ENCODE data around the gene CHRNB1. TPM values are rescaled to one million over a fixed set of nuclear protein-coding genes. Genes with fewer than 3 reads are reported as not detected.

Gene CHRNB1
- total RNA-seq, 1 experiment from 2014 or later: 12.7 TPM

GRCh38 chr17:7503521-7503920 lies 58.7 kb downstream of the CHRNB1 start:
- Histone ChIP-seq H2AFZ (ENCODE audit: low read length) (no peak overlapping the region), H4K20me1 (ENCODE audit: control insufficient read depth, insufficient read depth, insufficient read length) (no peaks in the 10 kb centered on the region), H3K23ac (ENCODE audit: insufficient read length, low read depth, low read length) (no peak overlapping the region), H3K79me1 (ENCODE audit: insufficient read depth, low read depth, low read length, poor library complexity, severe bottlenecking) (no peaks in the 10 kb centered on the region), H3K14ac (ENCODE audit: insufficient read depth, low read length) (no peak overlapping the region), H3K4me1 (ENCODE audit: insufficient read depth, low read length) (no peaks in the 10 kb centered on the region), H2AK5ac (ENCODE audit: insufficient read length, low read length) (no peak overlapping the region), H3K23me2 (ENCODE audit: insufficient read length, low read depth, low read length, poor library complexity, severe bottlenecking) (no peaks in the 10 kb centered on the region), H2BK12ac (ENCODE audit: insufficient read length, low read depth, low read length) (no peak overlapping the region), H3K27ac (ENCODE audit: insufficient read length, low read depth, low read length) (no peak overlapping the region), H2BK15ac (ENCODE audit: low read depth, low read length) (no peak overlapping the region), H3K9me3 (ENCODE audit: control insufficient read depth, low read depth, low read length) (no peaks in the 10 kb centered on the region), H3K27me3 (ENCODE audit: insufficient read depth, low read length) (no peaks in the 10 kb centered on the region), H4K5ac (ENCODE audit: insufficient read length, low read depth, low read length) (no peak overlapping the region), H3T11ph (ENCODE audit: low read length) (no peak overlapping the region), H3K9ac (ENCODE audit: extremely low read depth, insufficient read length, low read length) (no peak overlapping the region), H3K18ac (ENCODE audit: insufficient read length, low read depth, low read length) (no peak overlapping the region), H2BK20ac (ENCODE audit: low read depth, low read length, poor library complexity, severe bottlenecking) (no peak overlapping the region), H2BK5ac (ENCODE audit: insufficient read length, low read length) (no peak overlapping the region), H4K91ac (ENCODE audit: insufficient read length, low read depth, low read length) (no peak overlapping the region), H3K4ac (ENCODE audit: low read depth, low read length) (no peak overlapping the region), H3K79me2 (ENCODE audit: insufficient read depth, low read length) (no peaks in the 10 kb centered on the region), H3K56ac (ENCODE audit: insufficient read length, low read depth, low read length) (no peak overlapping the region), H2BK120ac (ENCODE audit: low read depth, low read length, poor library complexity, severe bottlenecking) (no peak overlapping the region), H4K8ac (replicated peaks; ENCODE audit: insufficient read length, low read depth, low read length) (no peak overlapping the region), H3K4me2 (ENCODE audit: insufficient read depth, insufficient read length, low read length) (no peak overlapping the region)
- no peak for TF ChIP-seq CTCF (conservative IDR thresholded peaks at IDR 0.05)
- Mint-ChIP-seq H3K4me3 (0 out of 5 replicates have a peak overlapping the region, but pooled peaks of 1 of the 2 experiments have one; percentile 23), H3K27ac (0 out of 7 replicates have a peak overlapping the region, but pooled peaks of 1 of the 3 experiments have one; percentile 44), H3K4me1 (no peaks in the 10 kb centered on the region), H3K9me3 (no peaks in the 10 kb centered on the region), H3K27me3 (ENCODE audit: low read depth) (no peaks in the 10 kb centered on the region), H3K36me3 (ENCODE audit: insufficient read depth in 1 of 3, low read depth in 3 of 3) (peaks cover 65 to 93% (median 90%) of the 10 kb centered on the region in 3 experiments)
- DNase-seq: no peak
- no CpG with 5 or more reads among the region's 8 CpGs for WGBS (ENCODE audit: extremely low coverage, insufficient read length, low lambda C conversion rate)

Other genes with a start within 250 kb of the CHRNB1 start
- 38.2 and 38.3 TPM in 2 replicates for gene DLG4, start 225.2 kb upstream of the CHRNB1 start, total RNA-seq (2021)
- 272 and 283 TPM in 2 replicates for gene ACADVL, start 225.1 kb upstream of the CHRNB1 start, total RNA-seq (2021)
- 82.9 and 84.1 TPM in 2 replicates for gene DVL2, start 210.5 kb upstream of the CHRNB1 start, total RNA-seq (2021)
- gene PHF23, start 205.6 kb upstream of the CHRNB1 start, total RNA-seq (2021): 105 and 110 TPM in 2 replicates
- 261 and 266 TPM in 2 replicates for gene GABARAP, start 202.6 kb upstream of the CHRNB1 start, total RNA-seq (2021)
- 134 and 141 TPM in 2 replicates for gene CTDNEP1, start 193.3 kb upstream of the CHRNB1 start, total RNA-seq (2021)
- gene ELP5, start 192.8 kb upstream of the CHRNB1 start, total RNA-seq (2021): 46.5 and 49.6 TPM in 2 replicates
- gene CLDN7, start 182.6 kb upstream of the CHRNB1 start, total RNA-seq (2021): 174 and 177 TPM in 2 replicates
- gene SLC2A4, start 163.3 kb upstream of the CHRNB1 start, total RNA-seq (2021): 4.4 and 4.7 TPM in 2 replicates
- 24.0 and 26.0 TPM in 2 replicates for gene YBX2, start 150.4 kb upstream of the CHRNB1 start, total RNA-seq (2021)
- gene EIF5A, start 137.4 kb upstream of the CHRNB1 start, total RNA-seq (2021): 978 and 1,015 TPM in 2 replicates
- gene GPS2, start 129.7 kb upstream of the CHRNB1 start, total RNA-seq (2021): 62.6 and 62.7 TPM in 2 replicates
- gene NEURL4, start 115.7 kb upstream of the CHRNB1 start, total RNA-seq (2021): 54.8 and 55.4 TPM in 2 replicates
- 15.5 and 18.2 TPM in 2 replicates for gene ACAP1, start 108.5 kb upstream of the CHRNB1 start, total RNA-seq (2021)
- gene KCTD11, start 92.9 kb upstream of the CHRNB1 start, total RNA-seq (2021): 5.3 and 5.6 TPM in 2 replicates
- gene TMEM95, start 89.9 kb upstream of the CHRNB1 start, total RNA-seq (2021): not detected in 2 replicates
- gene TNK1, start 64.0 kb upstream of the CHRNB1 start, total RNA-seq (2021): 10.1 and 11.2 TPM in 2 replicates
- gene PLSCR3, start 50.5 kb upstream of the CHRNB1 start, total RNA-seq (2021): 31.5 and 32.1 TPM in 2 replicates
- 151 and 153 TPM in 2 replicates for gene TMEM256, start 41.0 kb upstream of the CHRNB1 start, total RNA-seq (2021)
- gene NLGN2, start 37.2 kb upstream of the CHRNB1 start, total RNA-seq (2021): 70.2 and 70.5 TPM in 2 replicates
- gene SPEM1, start 24.7 kb upstream of the CHRNB1 start, total RNA-seq (2021): 0.33 and 0.46 TPM in 2 replicates
- not detected in 2 replicates for gene SPEM2, start 19.4 kb upstream of the CHRNB1 start, total RNA-seq (2021)
- gene SPEM3, start 16.2 kb upstream of the CHRNB1 start, total RNA-seq (2021): not detected in 2 replicates
- gene TMEM102, start 9.6 kb upstream of the CHRNB1 start, total RNA-seq (2021): 8.3 and 8.6 TPM in 2 replicates
- 14.1 and 15.2 TPM in 2 replicates for gene FGF11, start 5.5 kb upstream of the CHRNB1 start, total RNA-seq (2021)
- gene ZBTB4, start 34.6 kb downstream of the CHRNB1 start, total RNA-seq (2021): 14.4 and 14.9 TPM in 2 replicates
- gene SLC35G6, start 36.4 kb downstream of the CHRNB1 start, total RNA-seq (2021): not detected in 2 replicates
- 153 and 154 TPM in 2 replicates for gene POLR2A, start 39.3 kb downstream of the CHRNB1 start, total RNA-seq (2021)
- gene TNFSF12, start 104.0 kb downstream of the CHRNB1 start, total RNA-seq (2021): 5.8 and 7.1 TPM in 2 replicates
- gene TNFSF13, start 113.7 kb downstream of the CHRNB1 start, total RNA-seq (2021): 0.94 and 1.4 TPM in 2 replicates
- 80.6 and 83.1 TPM in 2 replicates for gene SENP3, start 116.9 kb downstream of the CHRNB1 start, total RNA-seq (2021)
- 0.37 and 0.42 TPM in 2 replicates for gene CD68, start 134.6 kb downstream of the CHRNB1 start, total RNA-seq (2021)
- gene MPDU1, start 138.8 kb downstream of the CHRNB1 start, total RNA-seq (2021): 73.1 and 76.1 TPM in 2 replicates
- gene SOX15, start 145.0 kb downstream of the CHRNB1 start, total RNA-seq (2021): 7.7 TPM in 2 replicates
- gene FXR2, start 169.8 kb downstream of the CHRNB1 start, total RNA-seq (2021): 36.1 and 36.4 TPM in 2 replicates
- gene SAT2, start 182.8 kb downstream of the CHRNB1 start, total RNA-seq (2021): 72.1 and 77.6 TPM in 2 replicates
- gene SHBG, start 185.1 kb downstream of the CHRNB1 start, total RNA-seq (2021): 1.5 and 1.6 TPM in 2 replicates
- gene ATP1B2, start 205.9 kb downstream of the CHRNB1 start, total RNA-seq (2021): 15.4 and 16.2 TPM in 2 replicates
- gene TP53, start 242.4 kb downstream of the CHRNB1 start, total RNA-seq (2021): 163 and 164 TPM in 2 replicates
- gene WRAP53, start 243.4 kb downstream of the CHRNB1 start, total RNA-seq (2021): 27.0 and 29.8 TPM in 2 replicates